ENCODE data around the gene DENND5B.
"Not testable (repeated sequence)": the region's sequence is repeated elsewhere in the genome, so short reads cannot be mapped to it uniquely, and the experiment has no call there.

The DENND5B gene

DNA sequence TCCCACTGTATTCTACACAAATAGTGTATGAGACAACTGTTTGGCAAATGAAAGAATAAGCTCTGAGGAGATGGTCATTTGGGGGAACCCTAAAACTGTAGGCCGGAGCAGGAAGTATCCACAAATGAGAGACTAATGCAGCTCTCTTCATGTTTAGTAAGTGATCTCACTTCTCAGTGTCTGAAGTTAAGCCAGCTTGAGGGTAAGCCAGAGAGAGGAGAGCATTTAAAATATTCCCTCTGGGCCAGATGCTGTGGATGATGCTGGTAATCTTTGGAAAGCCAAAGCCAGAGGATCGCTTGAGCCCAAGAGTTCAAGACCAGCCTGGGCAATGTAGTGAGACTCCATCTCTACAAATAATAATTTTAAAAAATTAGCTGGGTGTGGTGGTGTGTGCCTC is 134.4 kb downstream of the DENND5B start:
- FAIRE-seq = no peak

DNA sequence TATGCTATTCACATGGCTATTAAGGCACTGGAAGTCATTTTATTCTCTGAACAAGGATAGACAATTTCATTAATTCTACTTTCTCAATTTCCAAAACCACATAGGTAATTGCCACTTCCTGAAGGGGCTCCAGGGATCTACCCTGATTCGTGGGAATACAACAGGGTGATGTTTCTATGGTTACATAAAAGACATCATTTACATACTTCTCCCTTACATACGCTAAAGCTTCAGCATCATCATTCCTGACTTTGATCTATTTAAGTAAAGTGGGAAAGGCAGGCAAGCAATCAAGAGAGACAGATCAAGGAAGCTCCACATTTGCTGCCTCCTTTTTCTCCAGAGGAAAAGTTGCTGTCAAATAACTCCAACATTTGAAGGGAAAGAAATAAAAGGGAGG is 146.2 kb downstream of the DENND5B start:
- FAIRE-seq = no peak

DNA sequence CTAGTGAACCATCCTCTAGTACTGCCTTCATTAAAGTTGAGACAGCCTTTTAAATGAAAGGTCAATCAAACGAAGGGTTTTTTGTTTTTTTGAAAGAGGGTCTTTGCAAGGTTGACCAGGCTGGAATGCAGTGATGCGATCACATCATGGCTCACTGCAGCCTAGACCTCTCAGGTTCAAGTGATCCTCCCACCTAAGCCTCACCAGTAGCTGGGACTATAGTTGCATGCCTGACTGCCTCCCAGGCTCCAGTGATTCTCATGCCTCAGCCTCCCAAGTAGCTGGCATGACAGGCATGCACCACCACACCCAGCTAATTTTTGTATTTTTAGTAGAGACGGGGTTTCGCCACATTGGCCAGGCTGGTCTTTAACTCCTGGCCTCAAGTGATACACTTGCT is 150.3 kb downstream of the DENND5B start:
- no peak for FAIRE-seq

DNA sequence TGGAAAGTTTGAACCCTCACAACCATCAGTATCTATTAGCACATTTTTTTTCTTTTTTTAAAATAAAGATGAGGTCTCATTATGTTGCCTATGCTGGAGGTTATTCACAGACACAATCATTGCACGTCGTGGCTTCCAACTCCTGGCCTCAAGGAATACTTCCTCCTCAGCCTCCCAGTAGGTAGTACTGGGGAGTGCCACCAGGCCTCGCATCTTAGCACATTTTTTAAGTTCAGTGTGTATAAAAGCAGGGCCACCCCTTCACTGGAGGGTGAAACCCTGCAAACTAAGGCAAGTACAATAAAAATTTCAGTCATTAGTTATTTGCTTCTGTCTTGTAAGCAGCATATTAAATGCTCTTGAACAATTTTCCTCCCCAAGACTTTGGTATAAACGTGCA is 150.8 kb downstream of the DENND5B start:
- no peak for FAIRE-seq

DNA sequence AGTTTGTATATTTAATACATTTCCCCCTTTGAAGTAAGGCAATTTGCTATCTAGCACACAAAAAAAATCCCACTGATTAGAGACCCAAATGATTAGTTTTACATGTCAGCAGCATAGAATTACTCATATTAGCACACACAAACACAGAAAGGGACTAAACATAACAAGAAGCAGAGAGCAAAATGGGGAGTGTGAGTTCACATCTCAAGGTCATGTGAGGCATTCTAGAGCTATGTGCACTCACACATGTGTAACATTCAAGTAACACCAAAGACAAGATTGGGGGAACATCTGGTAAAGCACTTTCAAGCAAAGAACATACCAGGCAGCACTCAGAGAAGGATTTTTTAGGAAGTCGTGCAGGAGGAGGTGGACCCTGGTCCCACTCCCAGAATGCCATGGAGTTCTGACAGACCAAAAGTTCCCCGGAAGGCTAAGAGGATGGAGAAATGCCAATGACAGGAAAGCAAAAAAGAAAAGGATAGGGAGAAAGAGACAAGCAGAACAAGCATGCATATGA is 159.2 kb downstream of the DENND5B start:
- FAIRE-seq = no peak

DNA sequence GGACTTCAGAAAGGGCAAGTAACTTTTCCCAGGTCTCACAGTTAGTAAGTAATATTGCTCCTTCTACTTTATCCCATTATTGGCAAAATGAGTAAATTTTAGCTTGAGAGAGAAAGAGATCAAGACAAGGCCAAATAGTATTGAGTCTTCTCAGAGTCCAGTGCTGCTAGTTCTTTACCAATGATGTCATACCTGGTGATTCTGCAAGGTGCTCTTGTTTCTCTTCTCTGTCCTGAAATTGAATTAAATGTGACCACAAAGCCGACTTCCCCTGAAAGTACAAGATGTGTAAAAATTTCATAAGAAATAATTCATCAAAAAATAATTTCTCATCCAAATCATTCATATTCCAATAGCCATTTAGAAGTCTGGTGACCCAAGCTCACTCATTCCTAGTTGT is 167.5 kb downstream of the DENND5B start:
- FAIRE-seq = no peak

DNA sequence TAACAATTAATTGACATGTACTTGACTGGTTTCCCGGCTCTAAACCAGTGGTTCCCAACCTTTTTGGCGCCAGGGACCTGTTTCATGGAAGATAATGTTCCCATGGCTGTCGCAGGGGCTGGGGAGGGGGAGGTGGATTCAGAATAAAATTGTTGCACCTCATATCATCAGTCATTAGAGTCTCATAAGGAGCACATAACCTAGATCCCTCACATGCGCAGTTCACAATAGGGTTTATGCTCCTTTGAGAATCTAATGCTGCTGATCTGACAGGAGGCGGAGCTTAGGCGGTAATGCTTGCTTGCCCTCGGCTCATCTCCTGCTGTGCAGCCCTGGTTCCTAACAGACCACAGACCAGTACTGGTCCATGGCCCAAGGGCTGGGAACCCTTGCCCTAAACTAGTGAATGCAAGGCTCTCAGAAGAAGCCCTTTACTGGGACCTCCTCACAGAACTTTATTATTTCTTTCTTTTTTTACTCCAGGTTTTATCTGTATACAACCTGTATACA is 178.6 kb downstream of the DENND5B start:
- FAIRE-seq = no peak

DNA sequence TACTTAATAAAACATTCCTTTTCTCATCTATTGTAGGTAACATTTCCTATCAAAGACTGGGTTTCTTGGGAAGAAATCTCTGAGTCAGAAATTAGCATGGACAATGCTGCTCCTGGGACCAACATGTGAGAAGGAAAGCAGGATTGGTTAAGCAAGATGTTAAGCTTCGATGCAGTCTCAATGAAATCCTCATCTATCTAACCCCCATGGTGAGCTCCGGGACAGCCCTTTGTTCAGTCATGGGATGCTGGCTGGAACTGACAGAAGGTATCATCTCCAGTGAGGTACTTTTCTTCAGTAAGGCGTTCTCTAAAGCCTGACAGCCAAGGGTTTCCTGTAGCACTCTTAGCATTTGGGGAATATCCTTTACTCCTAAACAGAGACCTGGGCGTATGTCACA is 182.2 kb downstream of the DENND5B start:
- FAIRE-seq = no peak

DNA sequence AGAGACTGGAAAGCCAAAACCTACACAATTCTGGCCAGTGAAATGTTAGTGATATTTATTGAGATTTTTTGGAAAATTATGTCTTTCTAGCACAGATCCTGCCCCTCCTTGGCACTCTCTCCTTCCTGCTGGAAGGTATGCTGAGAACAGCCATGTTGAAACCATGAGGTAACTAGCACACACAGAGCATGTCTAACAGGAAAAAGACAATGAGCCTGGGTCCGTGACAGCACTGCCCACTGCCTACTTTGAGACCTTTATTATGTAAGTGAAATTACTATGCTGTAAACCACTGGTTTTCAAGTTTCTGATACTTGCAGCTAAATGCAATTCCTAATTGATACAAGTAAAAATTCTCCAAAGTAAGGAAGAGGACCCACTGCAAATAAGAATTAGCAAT is 183.4 kb downstream of the DENND5B start:
- no peak for FAIRE-seq

DNA sequence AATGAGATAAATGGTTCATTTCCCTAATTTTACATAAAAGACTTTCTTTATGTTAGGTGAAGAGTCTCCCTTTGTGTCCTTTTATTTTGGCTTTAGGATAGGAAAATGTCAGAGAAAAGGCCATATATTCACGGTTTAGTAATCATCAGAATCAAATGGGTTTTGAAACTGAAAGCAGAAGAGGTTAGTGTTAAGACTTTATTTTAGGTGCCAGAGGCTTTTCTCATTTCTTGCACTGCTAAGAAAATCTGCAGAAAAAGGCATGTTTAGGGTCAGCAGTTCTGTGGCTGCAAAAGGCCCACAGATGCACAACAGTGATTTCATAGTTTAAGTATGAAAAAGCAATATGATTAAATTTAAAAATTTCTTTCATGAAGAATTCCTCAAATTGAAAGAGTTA is 184.6 kb downstream of the DENND5B start:
- FAIRE-seq = no peak

DNA sequence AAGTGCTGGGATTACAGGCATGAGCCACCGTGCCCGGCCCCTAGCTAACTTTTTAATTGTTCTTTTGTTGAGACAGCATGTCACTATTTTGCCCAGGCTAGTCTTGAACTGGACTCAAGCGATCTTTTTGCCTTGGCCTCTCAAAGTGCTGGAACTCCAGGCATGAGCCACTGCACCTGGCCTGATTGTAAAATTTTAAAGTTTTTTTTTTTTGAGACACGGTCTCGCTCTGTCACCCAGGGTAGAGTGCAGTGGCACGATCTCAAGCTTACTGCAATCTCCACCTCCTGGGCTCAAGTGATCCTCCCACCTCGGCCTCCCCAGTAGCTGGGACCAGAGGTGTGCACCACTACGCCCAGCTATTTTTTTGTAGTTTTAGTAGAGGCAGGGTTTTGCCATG is 185.9 kb downstream of the DENND5B start:
- no peak for FAIRE-seq

DNA sequence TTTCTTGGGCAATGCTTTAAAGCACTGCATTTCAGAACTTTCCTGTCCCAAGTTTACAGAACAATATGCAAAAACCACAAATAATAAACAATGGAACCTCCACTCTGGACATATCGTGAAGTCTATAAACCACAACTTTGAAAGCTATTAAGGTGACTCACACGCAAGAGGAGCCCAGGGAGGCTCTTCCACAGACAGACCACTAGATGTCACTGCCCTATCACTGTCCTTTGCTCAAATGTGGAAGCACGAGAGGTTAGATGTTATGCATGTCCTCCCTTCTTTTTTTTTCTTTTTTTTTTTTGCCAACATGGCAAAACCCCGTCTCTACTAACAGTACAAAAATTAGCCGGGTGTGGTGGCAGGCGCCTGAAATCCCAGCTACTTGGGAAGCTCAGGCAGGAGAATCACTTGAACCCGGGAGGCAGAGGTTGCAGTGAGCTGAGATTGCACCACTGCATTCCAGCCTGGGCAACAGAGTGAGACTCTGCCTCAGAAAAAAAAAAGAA is 187.8 kb downstream of the DENND5B start:
- FAIRE-seq = peak; percentile 43

DNA sequence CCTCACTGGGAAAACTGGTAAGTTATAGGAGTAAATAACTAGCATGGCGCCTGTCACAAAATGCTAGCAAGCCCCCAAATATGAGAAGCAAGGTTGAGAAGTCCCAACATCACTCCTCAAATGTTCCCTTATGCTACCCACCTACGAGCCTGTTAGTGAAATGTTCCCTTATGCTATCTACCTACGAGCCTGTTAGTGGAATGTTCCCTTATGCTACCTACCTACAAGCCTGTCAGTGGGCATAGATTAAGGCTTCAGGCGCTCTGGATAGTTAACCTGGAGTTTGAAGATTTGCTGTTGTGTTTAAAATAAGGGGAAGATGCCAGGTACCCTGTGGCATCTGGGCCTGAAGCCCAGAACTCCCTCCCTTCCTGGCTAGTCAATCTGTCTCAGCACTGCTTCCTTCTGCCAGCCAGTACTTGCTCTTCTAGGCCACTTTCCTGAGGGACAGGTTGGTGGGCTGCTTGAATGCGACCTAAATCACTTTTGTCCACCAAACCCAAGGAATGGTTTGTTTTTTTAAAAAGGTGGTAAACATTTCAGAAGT is 197.9 kb downstream of the DENND5B start:
- FAIRE-seq = no peak

DNA sequence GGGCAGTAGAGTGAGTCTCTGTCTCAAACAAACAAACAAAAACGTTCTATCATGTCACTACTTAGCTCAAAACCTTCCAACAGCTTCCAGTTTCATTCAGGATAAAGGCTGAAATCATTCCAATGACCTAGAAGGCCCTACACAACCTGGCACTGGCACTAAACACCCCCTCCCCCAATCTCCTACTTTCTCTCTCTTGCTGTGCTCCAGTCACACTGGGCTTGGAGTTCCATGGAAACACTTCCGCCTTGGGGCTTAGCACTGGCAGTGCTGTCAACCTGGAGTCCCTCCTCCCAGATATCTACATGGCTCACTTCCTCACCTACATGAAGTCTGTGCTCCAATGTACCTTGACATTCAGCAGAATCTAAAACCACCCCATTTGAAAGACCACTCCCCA is 199.9 kb downstream of the DENND5B start:
- FAIRE-seq = no peak

DNA sequence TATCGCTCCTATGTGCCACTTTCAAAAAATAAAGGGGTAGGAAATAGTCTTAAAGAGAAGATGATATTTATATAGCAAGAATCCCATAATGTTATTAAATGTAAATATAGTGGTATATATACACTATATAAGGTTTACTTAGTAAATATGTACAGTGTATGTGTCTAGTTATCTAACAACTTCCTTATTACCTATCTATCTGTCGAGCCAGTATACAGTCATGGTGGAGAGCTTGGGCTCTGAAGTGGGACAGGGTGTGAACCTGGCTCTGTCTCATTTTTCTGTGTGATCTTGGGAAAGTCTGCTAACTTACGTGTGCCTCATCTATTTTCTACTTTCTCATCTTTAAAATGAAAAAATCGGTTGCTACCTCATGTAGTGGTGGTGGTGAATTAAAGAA is 202.2 kb downstream of the DENND5B start:
- FAIRE-seq = no peak

DNA sequence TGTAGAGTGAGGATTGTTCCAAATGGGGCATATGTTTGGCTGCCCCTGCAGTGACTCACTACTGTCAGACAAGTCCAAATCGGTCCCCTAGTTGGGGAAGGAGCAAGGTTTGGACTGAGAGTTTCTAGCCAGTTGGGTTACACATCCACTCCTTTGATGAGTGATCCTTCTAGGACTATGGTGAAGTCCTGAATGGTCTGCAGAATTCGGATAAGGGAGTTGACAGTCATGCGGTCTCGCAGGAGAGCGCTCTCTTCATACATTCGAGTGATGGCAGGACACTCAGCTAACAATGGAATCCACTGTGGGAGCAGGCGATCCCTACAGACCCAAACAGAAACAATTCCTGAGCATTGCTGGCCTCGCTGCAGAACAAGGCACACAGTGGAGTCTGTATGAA is 203.5 kb downstream of the DENND5B start:
- no peak for FAIRE-seq

DNA sequence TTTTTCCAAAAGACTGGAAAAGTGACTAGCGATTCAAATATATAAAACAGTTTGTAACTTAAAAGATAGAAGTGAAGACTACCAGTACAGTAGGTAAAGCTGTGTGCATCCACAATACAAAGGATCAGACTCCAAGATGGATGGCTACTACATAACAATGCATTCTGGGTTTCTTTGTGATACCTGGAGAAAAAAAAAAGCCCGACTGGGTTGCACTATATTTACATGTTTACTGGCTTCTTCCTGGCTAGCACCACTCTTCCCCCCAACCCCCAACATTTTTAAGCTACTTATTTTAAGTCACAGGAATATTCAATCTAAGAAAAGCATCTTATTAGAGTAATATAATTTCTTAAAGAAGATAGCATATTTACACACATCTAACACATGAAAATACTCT is 203.9 kb downstream of the DENND5B start:
- FAIRE-seq = no peak

DNA sequence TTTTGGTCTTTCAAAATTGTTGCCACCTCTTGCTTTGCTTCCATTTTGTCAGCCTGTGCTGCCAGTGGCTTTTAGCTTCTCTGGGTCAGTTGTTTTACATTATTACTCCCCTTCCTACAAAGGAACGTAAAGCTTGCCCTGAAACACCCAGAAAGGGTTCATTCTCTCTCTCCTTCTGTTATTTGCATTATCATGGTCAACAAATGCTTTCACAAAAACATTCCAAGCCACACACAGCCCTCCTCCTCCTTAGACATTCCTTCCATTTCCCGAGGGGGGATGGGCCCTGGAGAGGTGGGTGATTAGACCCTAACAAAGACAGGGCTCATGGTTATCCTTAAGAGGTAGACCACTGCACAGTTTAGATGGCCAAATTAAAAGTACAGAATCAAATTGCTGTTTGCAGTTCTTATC is 204.6 kb downstream of the DENND5B start:
- no peak for FAIRE-seq

DNA sequence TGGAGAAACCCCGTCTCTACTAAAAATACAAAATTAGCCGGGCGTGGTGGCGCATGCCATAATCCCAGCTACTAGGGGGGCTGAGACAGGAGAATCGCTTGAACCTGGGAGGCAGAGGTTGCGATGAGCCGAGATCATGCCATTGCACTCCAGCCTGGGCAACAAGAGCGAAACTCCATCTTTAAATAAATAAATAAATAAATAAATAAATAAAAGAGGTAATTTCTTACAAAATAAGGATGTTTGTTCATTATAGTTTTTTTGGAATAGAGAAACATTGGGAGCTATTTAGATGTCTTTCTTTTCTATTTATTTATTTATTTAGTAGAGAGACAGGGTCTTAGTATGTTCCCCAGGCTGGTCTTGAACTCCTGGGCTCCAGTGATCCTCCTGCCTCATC is 213.7 kb downstream of the DENND5B start:
- FAIRE-seq = not testable (repeated sequence)

DNA sequence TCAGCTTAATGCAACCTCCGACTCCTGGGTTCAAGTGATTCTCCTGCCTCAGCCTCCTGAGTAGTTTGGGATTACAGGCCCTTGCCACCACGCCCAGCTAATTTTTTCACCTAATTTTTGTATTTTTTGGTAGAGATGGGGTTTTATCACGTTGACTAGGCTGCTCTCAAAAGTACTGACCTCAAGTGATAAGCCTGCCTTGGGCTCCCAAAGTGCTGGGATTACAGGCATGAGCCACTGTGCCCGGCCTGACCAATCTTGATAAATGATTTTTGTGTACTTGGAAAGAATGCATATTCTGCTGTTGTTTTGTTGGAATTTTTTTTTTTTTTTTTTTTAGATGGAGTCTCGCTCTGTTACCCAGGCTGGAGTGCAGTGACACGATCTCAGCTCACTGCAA is 215.5 kb downstream of the DENND5B start:
- not testable (repeated sequence) for FAIRE-seq

DNA sequence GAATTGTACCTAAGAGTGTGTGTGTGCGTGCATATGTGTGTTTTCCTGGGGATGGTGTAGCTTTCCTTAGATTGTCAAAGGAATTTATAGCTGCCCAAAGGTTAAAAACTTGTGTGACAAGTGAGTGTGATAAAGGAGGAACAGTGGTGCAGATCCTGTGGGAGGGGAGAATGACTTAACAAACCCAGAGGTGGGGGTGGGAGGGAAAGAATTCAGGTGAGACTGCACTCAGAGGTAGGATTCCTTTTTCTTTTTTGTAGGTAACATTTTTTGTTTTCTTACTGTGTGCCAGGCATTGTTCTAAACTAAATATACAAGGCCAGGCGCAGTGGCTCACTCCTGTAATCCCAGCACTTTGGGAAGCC is 219.7 kb downstream of the DENND5B start:
- no peak for FAIRE-seq

DNA sequence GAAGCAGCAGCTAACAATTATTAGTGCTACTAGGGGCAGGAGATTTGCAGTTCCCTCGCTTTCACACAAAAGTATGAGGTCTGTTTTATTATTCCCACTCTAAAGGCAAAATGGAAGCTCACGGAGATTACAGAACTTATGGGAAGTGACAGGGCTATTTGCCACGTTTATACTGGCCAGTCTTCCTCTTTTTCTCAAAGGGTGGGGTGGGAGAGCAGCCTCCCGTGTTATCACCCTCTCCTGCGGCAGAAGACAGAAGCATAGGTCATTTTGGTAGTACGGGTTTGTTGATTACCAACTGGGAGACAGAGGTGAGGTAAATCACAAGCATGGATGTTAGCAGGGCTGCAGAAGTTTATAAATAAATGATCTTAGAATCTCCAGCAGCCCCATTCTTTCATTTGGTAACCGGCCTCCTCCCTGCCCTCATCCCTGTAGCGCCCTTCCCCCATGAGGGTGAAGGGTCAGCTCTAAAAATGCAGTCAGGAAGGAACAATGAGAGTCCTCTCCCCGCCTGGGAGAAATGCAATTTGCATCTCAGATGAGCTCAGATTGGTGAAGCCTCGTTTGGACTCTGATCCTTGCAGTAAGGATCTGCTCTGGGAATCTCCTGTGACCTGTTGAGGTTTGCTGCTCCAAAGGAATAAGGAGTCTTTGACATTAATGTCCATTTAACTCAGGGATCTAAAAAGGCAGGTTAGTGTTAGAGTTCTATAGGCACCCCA is 220.2 kb downstream of the DENND5B start:
- FAIRE-seq = peak; percentile 46

DNA sequence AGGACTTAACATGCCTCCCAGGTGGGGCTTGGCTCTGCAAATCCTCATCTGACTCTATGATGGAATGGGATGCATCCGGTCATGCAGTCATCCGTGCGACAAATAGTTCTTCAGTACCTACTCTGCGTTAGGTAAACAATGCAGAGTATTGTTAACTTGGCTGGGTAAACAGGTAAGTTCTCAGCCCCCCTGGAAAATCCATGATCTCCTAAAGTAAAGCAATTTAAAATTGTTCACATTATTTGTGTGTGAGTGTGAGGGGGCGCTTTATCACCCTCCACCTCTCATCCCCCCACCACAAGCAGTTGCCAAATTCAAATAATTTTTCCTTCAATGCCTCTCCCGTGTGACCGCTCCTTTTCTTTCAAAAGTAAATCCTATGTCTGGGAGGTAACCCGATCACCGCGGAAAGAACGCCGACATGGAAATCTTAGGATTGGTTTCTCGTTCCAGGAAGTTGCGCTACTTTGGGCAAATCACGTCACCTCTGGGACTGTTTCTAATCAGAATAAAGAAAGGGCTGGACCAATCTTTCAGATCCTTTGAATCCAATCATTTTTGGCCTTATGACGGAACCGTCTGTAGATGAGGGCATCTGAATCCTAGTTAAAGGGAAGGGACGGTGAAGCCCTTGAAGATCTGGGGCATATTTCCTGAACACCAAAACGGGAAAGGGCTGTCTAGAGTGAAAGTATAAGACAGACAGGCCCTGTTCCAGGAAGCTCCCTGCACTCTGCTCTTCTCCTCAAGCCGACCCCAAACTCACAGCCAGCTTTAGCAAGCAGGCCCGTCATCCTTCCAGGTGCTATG is 221.0 kb downstream of the DENND5B start:
- FAIRE-seq = peak; percentile 94

Measured in TTC549 (cell line).